KMS-11 (cell line): ENCODE measurements around the gene EMC8.

ENCODE experiments used
- H2AFZ ChIP-seq: fragments of 200-600 bp; sonication (generic); 2 replicates; pipeline ENCODE4 v1.6.1; 2016; ENCODE audit warnings: antibody characterized with exemption, mixed run types, low read depth
- H3K27ac ChIP-seq: fragments of 200-600 bp; sonication (generic); 2 replicates; pipeline ENCODE4 v1.6.1; 2016; ENCODE audit warnings: mild to moderate bottlenecking, mixed run types
- H3K27me3 ChIP-seq: fragments of 200-600 bp; sonication (generic); 2 replicates; pipeline ENCODE4 v1.6.1; 2017; ENCODE audit warnings: mild to moderate bottlenecking, low read depth, mixed run types, moderate library complexity; ENCODE audit not compliant: insufficient read depth
- H3K36me3 ChIP-seq: fragments of 200-600 bp; sonication (generic); 2 replicates; pipeline ENCODE4 v1.6.1; 2017; ENCODE audit warnings: mild to moderate bottlenecking, mixed run types; ENCODE audit not compliant: insufficient read depth
- H3K4me1 ChIP-seq: fragments of 200-600 bp; sonication (generic); 2 replicates; pipeline ENCODE4 v1.6.1; 2016; ENCODE audit warnings: mild to moderate bottlenecking, low read depth, mixed run types; ENCODE audit not compliant: poor library complexity, severe bottlenecking
- H3K4me2 ChIP-seq: fragments of 200-600 bp; sonication (generic); 2 replicates; pipeline ENCODE4 v1.7.0; 2016; ENCODE audit warnings: mild to moderate bottlenecking, mixed run types
- H3K4me3 ChIP-seq: fragments of 200-600 bp; sonication (generic); IDR thresholded peaks from 2 replicates; pipeline ENCODE4 v1.6.1; 2017; ENCODE audit warnings: low read depth, low read length, mixed read lengths; ENCODE audit not compliant: insufficient read depth
- H3K79me2 ChIP-seq: fragments of 200-600 bp; sonication (generic); 2 replicates; pipeline ENCODE4 v1.6.1; 2016; ENCODE audit warnings: low read depth, mixed run types; ENCODE audit not compliant: insufficient read depth
- H3K9ac ChIP-seq: fragments of 200-600 bp; sonication (generic); 2 replicates; pipeline ENCODE4 v1.6.1; 2016; ENCODE audit warnings: mild to moderate bottlenecking, mixed run types
- H4K20me1 ChIP-seq: fragments of 200-600 bp; sonication (generic); 2 replicates; pipeline ENCODE4 v1.6.1; 2016; ENCODE audit warnings: mild to moderate bottlenecking, mixed run types; ENCODE audit not compliant: insufficient read depth
- CTCF ChIP-seq: fragments of 200-600 bp; sonication (generic); conservative IDR thresholded peaks from 2 replicates; pipeline ENCODE4 v1.6.1; 2017; ENCODE audit warnings: low read depth, mild to moderate bottlenecking, antibody characterized with exemption, low read length, moderate library complexity, mixed read lengths

EMC8 gene

GRCh38 chr16:85784813-85785212, 14.5 kb downstream of the EMC8 start:
- Histone ChIP-seq H3K4me1 (no peaks in the 10 kb centered on the region), H3K27me3 (no peaks in the 10 kb centered on the region), H3K79me2 (no peaks in the 10 kb centered on the region), H3K9ac (no peak overlapping the region), H3K4me3 (no peak overlapping the region), H3K4me2 (no peak overlapping the region), H3K36me3 (no peaks in the 10 kb centered on the region; the same call in 1 of the 2 replicates), H4K20me1 (no peaks in the 10 kb centered on the region), H2AFZ (no peak overlapping the region), H3K27ac (no peak overlapping the region)
- TF ChIP-seq CTCF, result no peak

- Histone ChIP-seq H3K9ac (no peak overlapping the region), H3K36me3 (no peaks in the 10 kb centered on the region; the same call in 1 of the 2 replicates), H3K4me2 (no peak overlapping the region), H3K27ac (no peak overlapping the region), H2AFZ (no peak overlapping the region), H3K4me3 (no peak overlapping the region), H3K27me3 (no peaks in the 10 kb centered on the region), H4K20me1 (no peaks in the 10 kb centered on the region), H3K4me1 (no peaks in the 10 kb centered on the region), H3K79me2 (no peaks in the 10 kb centered on the region)
- no peak for TF ChIP-seq CTCF
Observed at GRCh38 chr16:85783441-85783840, 15.9 kb downstream of the EMC8 start.

- H3K27me3 ChIP-seq, result no peaks in the 10 kb centered on the region
- no peaks in the 10 kb centered on the region for H4K20me1 ChIP-seq
- no peaks in the 10 kb centered on the region for H3K79me2 ChIP-seq
- no peak overlapping the region for H3K27ac ChIP-seq
- TF ChIP-seq CTCF, result no peak
- H3K9ac ChIP-seq, result no peak overlapping the region
- no peak overlapping the region for H3K4me2 ChIP-seq
- H3K4me3 ChIP-seq, result no peak overlapping the region
- H2AFZ ChIP-seq, result no peak overlapping the region
- no peaks in the 10 kb centered on the region for H3K4me1 ChIP-seq
- H3K36me3 ChIP-seq, result no peaks in the 10 kb centered on the region; the same call in 1 of the 2 replicates
Observed at GRCh38 chr16:85782451-85782850, 16.9 kb downstream of the EMC8 start.

- H4K20me1 ChIP-seq, result no peaks in the 10 kb centered on the region
- H3K4me2 ChIP-seq, result no peak overlapping the region
Observed at GRCh38 chr16:85781695-85782370, 17.5 kb downstream of the EMC8 start.

More at GRCh38 chr16:85781695-85782370, 17.5 kb downstream of the EMC8 start:
- Histone ChIP-seq H3K4me3 (no peak overlapping the region), H2AFZ (no peak overlapping the region), H3K27ac (no peak overlapping the region), H3K27me3 (no peaks in the 10 kb centered on the region), H3K4me1 (no peaks in the 10 kb centered on the region), H3K36me3 (no peaks in the 10 kb centered on the region; the same call in 1 of the 2 replicates), H3K9ac (no peak overlapping the region), H3K79me2 (no peaks in the 10 kb centered on the region)
- TF ChIP-seq CTCF, result no peak
